K562 (cell line): Measurements from ENCODE around the gene HOXA13. TPM values are rescaled to one million over a fixed set of nuclear protein-coding genes. Genes with fewer than 3 reads are reported as not detected.

Experiments used
- ATAC-seq: fragments of 200-7000 bp; cut with Tn5 transposase; 3 replicates; pipeline ENCODE4 v1.9.1; 2020; ENCODE audit warnings: moderate library complexity
- BruUV-seq: library from RNA; stranded (reverse); fragments of 400-500 nt; replicated peaks from 2 replicates; lab custom pipeline; 2021; lab: Mats Ljungman, UMichigan
- CTCF ChIA-PET: fragments of 300-600 bp; formaldehyde crosslinking; extraction: SDS; loops from one replicate; lab custom pipeline; 2021; ENCODE audit warnings: low intra/inter-chr PET ratio; lab: Yijun Ruan, JAX
- POLR2A ChIA-PET: fragments of 300-600, 350-650 bp; sonication (Branson Sonifier 250); formaldehyde crosslinking; extraction: SDS; loops from one replicate; lab custom pipeline; 2021; ENCODE audit warnings: antibody characterized with exemption, inconsistent platforms; lab: Yijun Ruan, JAX
- DNase-seq, 4 experiments: peaks; one replicate each; pipeline versions ENCODE4 v3.0.0 to v3.0.0-alpha.2; 2011 to 2018; ENCODE audit warnings: low spot score in 3 of 4, mixed read lengths in 3 of 4; ENCODE audit errors: extremely low read depth in 1 of 4
- FAIRE-seq: peaks from 2 replicates; lab custom pipeline; 2011; peaks lifted over from hg19 to GRCh38; lab: Jason Lieb, UNC
- H2AFZ ChIP-seq: 2 replicates; pipeline ENCODE4 v1.6.0; 2011; ENCODE audit warnings: low read depth, low read length, control low read depth, inconsistent platforms
- H3K27ac ChIP-seq: fragments of 200-600 bp; 3 replicates; pipeline ENCODE4 v1.8.0; 2011; ENCODE audit warnings: low read depth, mild to moderate bottlenecking, control low read depth, inconsistent platforms, low read length, moderate library complexity, mixed read lengths; ENCODE audit errors: extremely low read depth
- H3K27me3 ChIP-seq, 2 experiments: fragments of 300-600 bp in 1 of 2; 2 replicates in 1 of 2; 3 replicates in 1 of 2; pipeline versions ENCODE4 v1.6.0 to v1.8.0; 2011; ENCODE audit warnings: inconsistent platforms in 2 of 2, low read length in 2 of 2, mild to moderate bottlenecking in 1 of 2, mixed read lengths in 1 of 2, moderate library complexity in 1 of 2; ENCODE audit not compliant: control insufficient read depth in 2 of 2, insufficient read depth in 2 of 2
- H3K36me3 ChIP-seq: fragments of 300-600 bp; 3 replicates; pipeline ENCODE4 v1.8.0; 2011; ENCODE audit warnings: mild to moderate bottlenecking, low read length, inconsistent platforms; ENCODE audit not compliant: control insufficient read depth, insufficient read depth
- H3K4me1 ChIP-seq, 2 experiments: fragments of 200-600 bp in 1 of 2; replicated peaks in 1 of 2; 2 replicates in 1 of 2; 3 replicates in 1 of 2; pipeline versions ENCODE4 v1.5.1 to v1.8.0; 2011; ENCODE audit warnings: inconsistent platforms in 2 of 2, low read length in 2 of 2, mild to moderate bottlenecking in 1 of 2, mixed read lengths in 1 of 2, moderate library complexity in 1 of 2; ENCODE audit not compliant: control insufficient read depth in 2 of 2, insufficient read depth in 2 of 2
- H3K4me2 ChIP-seq: 2 replicates; pipeline ENCODE4 v1.6.1; 2011; ENCODE audit warnings: low read length, control low read depth, inconsistent platforms, mixed read lengths; ENCODE audit not compliant: insufficient read depth
- H3K4me3 ChIP-seq: fragments of 200-600 bp; sonication (generic), shearing (Covaris generic); 2 replicates; pipeline ENCODE4 v1.5.1; 2016; ENCODE audit warnings: control low read depth, inconsistent platforms
- H3K79me2 ChIP-seq: fragments of 200-600 bp; 3 replicates; pipeline ENCODE4 v1.8.0; 2011; ENCODE audit warnings: low read length, inconsistent platforms; ENCODE audit not compliant: control insufficient read depth, insufficient read depth
- H3K9ac ChIP-seq, 2 experiments: 2 replicates each; pipeline versions ENCODE4 v1.6.0 to v1.6.1; 2011; ENCODE audit warnings: low read depth in 2 of 2, low read length in 2 of 2, control low read depth in 1 of 2, inconsistent platforms in 1 of 2, mild to moderate bottlenecking in 1 of 2, mixed read lengths in 1 of 2; ENCODE audit not compliant: insufficient read depth in 1 of 2
- H3K9me1 ChIP-seq: one replicate; pipeline ENCODE4 v1.6.0; 2011; ENCODE audit warnings: inconsistent platforms, mild to moderate bottlenecking, low read length, moderate library complexity; ENCODE audit not compliant: control insufficient read depth, insufficient read depth
- H3K9me3 ChIP-seq: replicated peaks from 2 replicates; pipeline ENCODE4 v1.5.1; 2011; ENCODE audit warnings: low read depth, low read length, inconsistent platforms; ENCODE audit not compliant: control insufficient read depth, insufficient read depth
- H4K20me1 ChIP-seq: replicated peaks from 2 replicates; pipeline ENCODE4 v1.6.1; 2011; ENCODE audit warnings: low read length, inconsistent platforms, mixed read lengths; ENCODE audit not compliant: control insufficient read depth, insufficient read depth
- BMI1 ChIP-seq: fragments of 150-350 bp; IDR thresholded peaks from 2 replicates; pipeline ENCODE4 v1.6.1; 2014; ENCODE audit warnings: low read length
- ETV1 ChIP-seq: fragments of 450-650 bp; conservative IDR thresholded peaks from 2 replicates; pipeline ENCODE4 v1.6.1; 2016; ENCODE audit warnings: missing genetic modification characterization, control low read depth, low read depth, missing compliant biosample characterization
- MAZ ChIP-seq, 2 experiments: fragments of 450-650 bp in 1 of 2; sonication (generic) in 1 of 2; formaldehyde crosslinking; IDR thresholded peaks in 1 of 2; conservative IDR thresholded peaks in 1 of 2; 2 replicates each; pipeline versions ENCODE4 v1.4.0 to v1.5.0; 2020; ENCODE audit warnings: mild to moderate bottlenecking in 1 of 2, missing genetic modification reagents in 1 of 2
- MCM5 ChIP-seq: fragments of 450-650 bp; IDR thresholded peaks from 2 replicates; pipeline ENCODE4 v1.6.1; 2016; ENCODE audit warnings: low read depth
- MEF2D ChIP-seq: conservative IDR thresholded peaks from 2 replicates; pipeline ENCODE4 v1.6.1; 2016; ENCODE audit warnings: low read depth, missing genetic modification characterization, missing compliant biosample characterization
- PURB ChIP-seq: sonication (generic); formaldehyde crosslinking; IDR thresholded peaks from 2 replicates; pipeline ENCODE4 v1.9.0; 2021; ENCODE audit warnings: low read depth, mild to moderate bottlenecking, missing genetic modification reagents
- SIX5 ChIP-seq, 2 experiments: IDR thresholded peaks; 2 replicates each; pipeline ENCODE4 v1.6.1; 2011; ENCODE audit warnings: low read length in 2 of 2, borderline replicate concordance in 1 of 2, low read depth in 1 of 2, mild to moderate bottlenecking in 1 of 2, moderate library complexity in 1 of 2; ENCODE audit not compliant: insufficient read depth in 1 of 2
- TOE1 ChIP-seq, 2 experiments: fragments of 450-650 bp in 1 of 2; sonication (generic) in 1 of 2; formaldehyde crosslinking in 1 of 2; IDR thresholded peaks; 2 replicates each; pipeline versions ENCODE4 v1.7.1 to v1.8.0; 2016 to 2022; ENCODE audit warnings: borderline replicate concordance in 2 of 2, mild to moderate bottlenecking in 2 of 2, antibody characterized with exemption in 1 of 2, inconsistent platforms in 1 of 2, low read depth in 1 of 2, missing genetic modification reagents in 1 of 2, moderate library complexity in 1 of 2
- ZBTB7A ChIP-seq: IDR thresholded peaks from 2 replicates; pipeline ENCODE4 v1.6.1; 2011; ENCODE audit warnings: low read depth, mild to moderate bottlenecking, low read length, moderate library complexity, borderline replicate concordance; ENCODE audit not compliant: control insufficient read depth
- ZNF224 ChIP-seq: sonication (generic); formaldehyde crosslinking; IDR thresholded peaks from 2 replicates; pipeline ENCODE4 v1.8.0; 2022; ENCODE audit warnings: mild to moderate bottlenecking, missing genetic modification reagents
- ZNF239 ChIP-seq: fragments of 250-450 bp; sonication (Bioruptor Pico); IDR thresholded peaks from 2 replicates; pipeline ENCODE4 v1.4.0; 2020; ENCODE audit warnings: mild to moderate bottlenecking
- WGBS: fragments of 100-300 bp; shearing (Covaris generic); methylation state at CpG from one replicate; pipeline ENCODE4 v1.1.6; 2016; ENCODE audit warnings: low coverage, mixed read lengths; ENCODE audit not compliant: insufficient coverage; ENCODE audit errors: missing lambda C conversion rate; 5-methylcytosine and 5-hydroxymethylcytosine counted together
- in situ Hi-C: fragments of 300-500 bp; cut with MboI; formaldehyde crosslinking; loops from 4 replicates; pipeline ENCODE4 v1.15.0; 2018; ENCODE audit warnings: inconsistent platforms, mixed read lengths
- intact Hi-C: fragments of 100-400 bp; cut with micrococcal nuclease; formaldehyde crosslinking; loops from 2 replicates; pipeline ENCODE4 v1.14.2; 2022
- polyA plus RNA-seq, 8 experiments: library from polyadenylated mRNA; depleted of rRNA in 4 of 8; stranded (reverse) in 5 of 8; unstranded in 3 of 8; fragments of >200 nt; fragmentation: Nextera tagmentation in 2 of 8; fragmentation: Illumina TruSeq in 1 of 8; extraction: Ambion mirVana in 2 of 8; extraction: Trizol in 1 of 8; gene quantifications; 2 replicates each; pipeline versions ENCODE4 v1.2.1 to v1.2.3, GENCODE V29; 2011 to 2014; ENCODE audit warnings: inconsistent platforms in 1 of 8, missing spikeins in 1 of 8
- total RNA-seq, 7 experiments: library from RNA; depleted of rRNA in 6 of 7; stranded (reverse); fragments of >200 nt in 6 of 7; fragmentation: Illumina TruSeq in 2 of 7; extraction: Trizol in 2 of 7; gene quantifications; 2 replicates each; pipeline versions ENCODE4 v1.2.1 to v1.2.3, GENCODE V29; 2011 to 2021; ENCODE audit warnings: low replicate concordance in 1 of 7
- TF ChIP-seq, protein P1 (sequence below): sonication (generic); formaldehyde crosslinking; IDR thresholded peaks from 2 replicates; pipeline ENCODE4 v1.8.0; 2023; ENCODE audit warnings: mild to moderate bottlenecking, missing genetic modification reagents
- TF ChIP-seq, protein P2 (sequence below): IDR thresholded peaks from 3 replicates; pipeline ENCODE4 v1.6.1; 2011; ENCODE audit warnings: borderline replicate concordance, mild to moderate bottlenecking; ENCODE audit not compliant: insufficient read length, insufficient read depth
- TF ChIP-seq, protein P3 (sequence below): fragments of 250-450 bp; sonication (Bioruptor Pico); IDR thresholded peaks from 2 replicates; pipeline ENCODE4 v1.6.1; 2021; ENCODE audit warnings: mild to moderate bottlenecking
- TF ChIP-seq, protein P4 (sequence below): fragments of 200-800 bp; sonication (Bioruptor generic); IDR thresholded peaks from 2 replicates; pipeline ENCODE4 v1.6.1; 2017; ENCODE audit warnings: missing genetic modification characterization, missing compliant biosample characterization
- TF ChIP-seq, protein P5 (sequence below): fragments of 450-650 bp; conservative IDR thresholded peaks from 2 replicates; pipeline ENCODE4 v1.6.1; 2016; ENCODE audit warnings: missing genetic modification characterization, low read depth, mild to moderate bottlenecking, missing compliant biosample characterization, moderate library complexity

The HOXA13 gene
- total and polyA plus RNA-seq, 9 of the 15 experiments (the other 6 are each of a cell fraction or from before 2014, with no cell fraction given), result not detected

DNA sequence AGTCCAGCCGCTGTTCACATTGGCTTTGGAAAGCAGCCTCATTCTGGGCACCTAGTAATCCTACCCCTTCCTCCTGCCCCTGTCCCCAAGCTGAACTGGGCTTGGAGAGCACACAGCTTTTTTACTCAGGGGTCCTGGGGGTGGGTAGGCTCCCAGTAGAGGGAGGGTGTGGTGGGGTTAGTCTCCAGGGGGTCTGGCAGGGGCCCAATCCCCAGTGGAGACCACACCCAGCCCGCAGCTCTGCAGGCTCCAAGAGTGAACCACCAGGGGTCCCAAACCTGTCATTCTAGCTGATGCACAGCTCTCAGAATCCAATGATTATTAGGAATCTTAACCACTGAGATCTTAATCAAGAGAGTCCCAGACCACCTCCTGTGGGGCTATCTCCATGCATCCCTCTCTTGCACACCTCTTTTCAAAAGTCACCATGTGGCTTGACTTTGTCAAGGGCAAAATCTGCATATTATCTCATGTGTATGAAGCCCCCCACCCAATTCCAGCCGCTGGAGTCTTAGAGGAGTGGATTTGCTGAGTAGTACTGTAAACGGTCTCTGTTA lies 17.5 kb downstream of the HOXA13 start:
- Histone ChIP-seq H3K4me1 (peaks cover 0 to 24% of the 10 kb centered on the region in 2 experiments; a peak in 2 of 5 replicates), H3K27me3 (peaks cover 43 to 70% of the 10 kb centered on the region in 2 experiments), H3K4me2 (no peak overlapping the region), H3K9me1 (no peaks in the 10 kb centered on the region), H3K9ac (no peak overlapping the region), H3K9me3 (no peaks in the 10 kb centered on the region; the same call in 1 of the 2 replicates), H2AFZ (no peak overlapping the region), H3K4me3 (no peak overlapping the region), H3K36me3 (no peaks in the 10 kb centered on the region), H3K79me2 (no peaks in the 10 kb centered on the region), H4K20me1 (no peaks in the 10 kb centered on the region), H3K27ac (no peak overlapping the region)
- DNase-seq (no peak), FAIRE-seq (no peak), ATAC-seq (no peak)
- ChIA-PET POLR2A (no interaction called here), CTCF (no interaction called here)
- intact Hi-C loops, result no loop called here
- no TSS peak for BruUV-seq
- in situ Hi-C loops, result no loop called here
- TF ChIP-seq ZNF224 (CRISPR knock-in tag) (no peak), MAZ (CRISPR knock-in tag; conservative IDR thresholded peaks at IDR 0.05 in 1 of 2, IDR thresholded peaks at IDR 0.05 in 1 of 2) (no peak), TOE1 (IDR thresholded peaks at IDR 0.05; ENCODE audit: borderline replicate concordance) (no peak), TOE1 (CRISPR knock-in tag; IDR thresholded peaks at IDR 0.05; ENCODE audit: borderline replicate concordance, low read depth) (no peak), ETV1 (tag) (no peak), PURB (CRISPR knock-in tag) (no peak), SIX5 (IDR thresholded peaks at IDR 0.05; ENCODE audit: borderline replicate concordance in 1 of 2, insufficient read depth in 1 of 2, low read depth in 1 of 2, low read length in 2 of 2) (no peak), ZBTB7A (no peak), ZNF239 (no peak), BMI1 (no peak), MEF2D (tag) (no peak), MCM5 (no peak)
- TF ChIP-seq, protein P1, sequence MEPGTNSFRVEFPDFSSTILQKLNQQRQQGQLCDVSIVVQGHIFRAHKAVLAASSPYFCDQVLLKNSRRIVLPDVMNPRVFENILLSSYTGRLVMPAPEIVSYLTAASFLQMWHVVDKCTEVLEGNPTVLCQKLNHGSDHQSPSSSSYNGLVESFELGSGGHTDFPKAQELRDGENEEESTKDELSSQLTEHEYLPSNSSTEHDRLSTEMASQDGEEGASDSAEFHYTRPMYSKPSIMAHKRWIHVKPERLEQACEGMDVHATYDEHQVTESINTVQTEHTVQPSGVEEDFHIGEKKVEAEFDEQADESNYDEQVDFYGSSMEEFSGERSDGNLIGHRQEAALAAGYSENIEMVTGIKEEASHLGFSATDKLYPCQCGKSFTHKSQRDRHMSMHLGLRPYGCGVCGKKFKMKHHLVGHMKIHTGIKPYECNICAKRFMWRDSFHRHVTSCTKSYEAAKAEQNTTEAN (CRISPR knock-in tag), result no peak
- TF ChIP-seq, protein P2, sequence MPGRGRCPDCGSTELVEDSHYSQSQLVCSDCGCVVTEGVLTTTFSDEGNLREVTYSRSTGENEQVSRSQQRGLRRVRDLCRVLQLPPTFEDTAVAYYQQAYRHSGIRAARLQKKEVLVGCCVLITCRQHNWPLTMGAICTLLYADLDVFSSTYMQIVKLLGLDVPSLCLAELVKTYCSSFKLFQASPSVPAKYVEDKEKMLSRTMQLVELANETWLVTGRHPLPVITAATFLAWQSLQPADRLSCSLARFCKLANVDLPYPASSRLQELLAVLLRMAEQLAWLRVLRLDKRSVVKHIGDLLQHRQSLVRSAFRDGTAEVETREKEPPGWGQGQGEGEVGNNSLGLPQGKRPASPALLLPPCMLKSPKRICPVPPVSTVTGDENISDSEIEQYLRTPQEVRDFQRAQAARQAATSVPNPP, result no peak
- TF ChIP-seq, protein P3, sequence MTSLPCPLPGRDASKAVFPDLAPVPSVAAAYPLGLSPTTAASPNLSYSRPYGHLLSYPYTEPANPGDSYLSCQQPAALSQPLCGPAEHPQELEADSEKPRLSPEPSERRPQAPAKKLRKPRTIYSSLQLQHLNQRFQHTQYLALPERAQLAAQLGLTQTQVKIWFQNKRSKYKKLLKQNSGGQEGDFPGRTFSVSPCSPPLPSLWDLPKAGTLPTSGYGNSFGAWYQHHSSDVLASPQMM, result no peak
- TF ChIP-seq, protein P4, sequence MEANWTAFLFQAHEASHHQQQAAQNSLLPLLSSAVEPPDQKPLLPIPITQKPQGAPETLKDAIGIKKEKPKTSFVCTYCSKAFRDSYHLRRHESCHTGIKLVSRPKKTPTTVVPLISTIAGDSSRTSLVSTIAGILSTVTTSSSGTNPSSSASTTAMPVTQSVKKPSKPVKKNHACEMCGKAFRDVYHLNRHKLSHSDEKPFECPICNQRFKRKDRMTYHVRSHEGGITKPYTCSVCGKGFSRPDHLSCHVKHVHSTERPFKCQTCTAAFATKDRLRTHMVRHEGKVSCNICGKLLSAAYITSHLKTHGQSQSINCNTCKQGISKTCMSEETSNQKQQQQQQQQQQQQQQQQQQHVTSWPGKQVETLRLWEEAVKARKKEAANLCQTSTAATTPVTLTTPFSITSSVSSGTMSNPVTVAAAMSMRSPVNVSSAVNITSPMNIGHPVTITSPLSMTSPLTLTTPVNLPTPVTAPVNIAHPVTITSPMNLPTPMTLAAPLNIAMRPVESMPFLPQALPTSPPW (CRISPR knock-in tag), result no peak
- TF ChIP-seq, protein P5, sequence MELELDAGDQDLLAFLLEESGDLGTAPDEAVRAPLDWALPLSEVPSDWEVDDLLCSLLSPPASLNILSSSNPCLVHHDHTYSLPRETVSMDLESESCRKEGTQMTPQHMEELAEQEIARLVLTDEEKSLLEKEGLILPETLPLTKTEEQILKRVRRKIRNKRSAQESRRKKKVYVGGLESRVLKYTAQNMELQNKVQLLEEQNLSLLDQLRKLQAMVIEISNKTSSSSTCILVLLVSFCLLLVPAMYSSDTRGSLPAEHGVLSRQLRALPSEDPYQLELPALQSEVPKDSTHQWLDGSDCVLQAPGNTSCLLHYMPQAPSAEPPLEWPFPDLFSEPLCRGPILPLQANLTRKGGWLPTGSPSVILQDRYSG (tag), result no peak
- 0% methylated on average over 4 of the region's 4 CpGs for WGBS
